ENCODE measurements around the gene VPS16.

VPS16 gene

GRCh38 chr20:2840138-2840966, at the start of gene VPS16, which contains the start of gene PCED1A:
Gene VPS16, plus strand, starts transcription at chr20:2840745. Its CDS starts 30 bp downstream, at chr20:2840775.
Gene PCED1A, minus strand, starts transcription at chr20:2840655. Its CDS starts 743 bp downstream, at chr20:2839912.
- DNase-seq: peak; percentile 85

GRCh38 chr20:2793471-2793870, 47.1 kb upstream of the VPS16 start:
- no peak for DNase-seq

GRCh38 chr20:2794202-2794748, 46.3 kb upstream of the VPS16 start:
- no peak for DNase-seq

GRCh38 chr20:2794866-2795447, 45.6 kb upstream of the VPS16 start:
- no peak for DNase-seq

- no peak for DNase-seq
These were observed 45.1 kb upstream of the VPS16 start for GRCh38 chr20:2795451-2795850.

- DNase-seq: no peak
These were observed 44.4 kb upstream of the VPS16 start for GRCh38 chr20:2796011-2796660.

DNA sequence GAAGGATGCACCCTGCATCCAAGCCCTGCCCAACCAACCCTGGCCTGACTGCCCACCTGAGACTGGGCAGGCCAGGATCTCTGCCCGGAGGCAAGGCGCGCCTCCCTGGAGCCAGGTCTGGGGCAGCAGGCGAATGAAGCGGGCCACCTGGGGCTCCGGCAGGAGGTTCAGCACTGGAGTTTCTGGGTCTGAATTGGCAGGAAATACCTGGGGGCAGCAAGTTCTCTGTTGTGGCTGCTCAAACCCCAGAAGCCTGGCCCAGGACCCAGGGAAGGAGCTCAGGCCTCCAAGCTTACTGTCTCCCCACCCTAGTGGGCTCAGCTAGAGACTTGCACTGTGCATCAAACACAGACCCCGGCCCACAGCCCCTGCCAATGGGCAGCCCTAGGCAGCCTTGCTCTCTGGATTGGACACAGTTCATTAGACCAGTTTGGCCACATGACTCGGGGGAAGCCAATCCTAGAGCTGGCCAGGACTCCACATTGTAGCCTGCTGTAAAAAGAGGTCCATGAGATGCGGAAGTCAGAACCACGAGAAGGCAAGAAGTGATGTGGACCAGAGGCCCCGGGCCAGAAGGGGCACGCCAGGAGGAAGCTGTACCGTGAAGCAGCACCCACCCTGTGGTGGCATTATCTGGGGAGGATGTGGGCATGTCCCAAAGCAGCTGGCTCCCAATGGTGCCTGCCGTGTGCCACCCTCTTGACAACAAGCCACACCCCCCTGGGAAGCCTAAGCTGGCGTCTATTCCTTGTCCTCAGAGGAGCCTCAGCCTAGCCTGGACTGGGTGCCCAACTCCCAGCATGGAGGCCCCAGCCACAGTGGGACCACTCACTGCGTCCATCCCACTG, 43.2 kb upstream of the VPS16 start:
- no peak for DNase-seq

DNA sequence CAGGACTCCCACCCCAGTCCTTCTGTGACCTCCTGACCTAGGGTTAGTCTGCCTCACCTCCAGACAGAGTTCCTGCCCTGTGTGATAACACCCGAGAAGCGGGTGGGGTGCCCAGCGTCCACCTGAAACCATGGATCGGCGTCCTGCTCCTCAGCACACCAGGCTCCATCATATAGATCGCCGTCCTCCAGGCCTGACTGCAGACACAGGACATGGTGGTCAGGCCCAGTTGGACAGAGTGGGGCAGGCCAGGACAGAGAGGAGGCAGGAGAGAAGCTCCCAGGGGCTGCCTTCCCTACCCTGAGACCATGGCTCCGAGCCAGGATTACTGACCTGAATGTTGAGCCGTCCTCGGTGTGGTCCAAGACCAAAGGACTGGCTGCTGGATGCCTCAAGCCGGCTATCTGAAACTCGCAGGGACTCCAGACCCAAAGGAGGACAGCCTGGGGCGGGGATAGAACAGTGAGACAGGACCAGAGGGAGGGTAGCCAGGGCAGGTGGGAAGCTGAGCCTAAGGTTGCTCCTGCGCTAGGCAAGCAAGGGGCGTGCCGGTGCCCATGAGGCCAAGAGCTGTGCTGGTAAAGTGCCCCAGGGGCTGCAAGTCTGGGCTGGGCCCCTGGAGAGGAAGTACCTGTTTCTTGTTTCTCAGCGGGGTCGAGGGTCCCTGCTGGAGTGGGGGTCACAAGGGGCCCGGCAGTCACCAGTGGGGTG, 42.3 kb upstream of the VPS16 start:
- no peak for DNase-seq

DNA sequence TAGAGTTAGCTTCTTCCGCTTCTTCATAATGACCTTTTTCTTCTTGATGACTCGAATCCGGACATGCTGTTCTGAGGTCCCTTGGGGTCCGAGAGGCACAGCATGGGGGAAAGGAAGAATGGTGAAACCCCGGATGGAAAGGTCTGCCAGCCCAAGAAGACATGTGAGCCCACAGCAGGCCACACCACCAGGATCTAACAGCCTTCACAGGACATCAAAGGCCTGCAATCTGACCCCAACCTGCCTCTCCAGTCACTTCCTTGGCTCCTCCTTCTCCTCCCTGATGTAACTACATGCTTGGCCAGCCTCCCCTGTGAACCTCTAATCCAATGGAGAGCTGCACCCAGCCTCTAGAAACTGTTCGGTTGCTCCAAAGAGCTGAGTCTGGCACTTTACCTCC, 41.7 kb upstream of the VPS16 start:
- no peak for DNase-seq

DNA sequence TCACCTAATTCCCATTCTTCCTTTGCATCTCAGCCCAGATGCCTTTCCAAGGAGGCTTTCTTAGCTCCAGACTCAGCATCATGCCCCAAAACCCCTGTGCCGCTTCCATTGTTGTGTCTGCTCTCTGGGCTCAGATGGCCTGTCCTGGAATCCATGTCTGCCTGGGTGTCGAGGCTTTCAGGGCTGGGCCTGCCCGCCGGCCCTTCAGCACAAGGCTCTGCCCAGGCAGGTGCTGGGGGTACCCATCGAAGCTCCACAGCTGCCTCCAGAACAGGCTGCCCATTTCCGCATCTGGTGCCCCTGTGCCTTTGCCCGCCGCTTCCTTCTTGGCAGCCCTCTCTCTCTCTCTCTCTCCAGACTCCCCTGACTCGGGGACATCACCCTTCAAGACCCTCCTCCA, 41.3 kb upstream of the VPS16 start:
- no peak for DNase-seq

GRCh38 chr20:2799688-2800520, 40.6 kb upstream of the VPS16 start:
- no peak for DNase-seq

DNA sequence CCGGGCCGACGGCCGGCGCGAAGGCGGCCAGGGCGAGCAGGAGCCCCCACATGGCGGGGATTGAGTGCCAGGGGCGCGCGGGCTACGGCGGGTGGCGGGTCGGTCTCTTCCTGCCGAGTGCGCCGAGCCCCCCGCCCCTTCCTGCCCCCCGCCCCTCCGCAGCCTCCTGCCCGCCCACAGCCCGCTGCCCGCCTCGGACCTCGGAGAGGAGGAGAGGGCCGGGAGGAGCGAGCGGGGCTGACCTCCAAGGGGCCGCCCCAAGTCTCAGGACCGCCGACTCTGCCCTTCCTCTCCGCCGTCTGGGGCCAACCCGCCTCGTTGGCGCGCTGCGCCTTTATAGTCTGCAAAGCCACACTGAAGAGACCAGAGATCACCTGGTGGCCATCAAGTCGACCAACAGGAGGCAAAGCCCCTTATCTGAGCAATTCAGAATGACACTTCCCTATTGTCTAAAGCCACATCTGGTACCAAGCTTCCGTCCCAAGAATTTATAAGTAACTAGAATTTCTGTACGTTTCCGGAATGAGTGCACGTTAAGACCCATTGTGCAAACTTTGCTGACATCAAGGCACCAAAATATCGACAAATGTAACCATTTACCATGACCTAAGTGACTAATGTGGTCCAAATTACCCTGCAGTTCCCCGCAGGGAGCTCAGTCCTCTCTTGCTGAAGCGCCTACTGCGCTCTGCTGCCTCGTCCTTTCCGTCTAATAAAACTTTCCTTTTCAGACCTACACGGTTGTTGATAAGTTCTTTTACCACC, 39.8 kb upstream of the VPS16 start, which contains the start of gene CPXM1:
Gene CPXM1 (minus strand): TSS at position 107 of the 765 bp plus-strand sequence. CDS start 55 bp downstream, at position 52.
- no peak for DNase-seq

GRCh38 chr20:2801286-2801728, 39.2 kb upstream of the VPS16 start:
- no peak for DNase-seq

DNA sequence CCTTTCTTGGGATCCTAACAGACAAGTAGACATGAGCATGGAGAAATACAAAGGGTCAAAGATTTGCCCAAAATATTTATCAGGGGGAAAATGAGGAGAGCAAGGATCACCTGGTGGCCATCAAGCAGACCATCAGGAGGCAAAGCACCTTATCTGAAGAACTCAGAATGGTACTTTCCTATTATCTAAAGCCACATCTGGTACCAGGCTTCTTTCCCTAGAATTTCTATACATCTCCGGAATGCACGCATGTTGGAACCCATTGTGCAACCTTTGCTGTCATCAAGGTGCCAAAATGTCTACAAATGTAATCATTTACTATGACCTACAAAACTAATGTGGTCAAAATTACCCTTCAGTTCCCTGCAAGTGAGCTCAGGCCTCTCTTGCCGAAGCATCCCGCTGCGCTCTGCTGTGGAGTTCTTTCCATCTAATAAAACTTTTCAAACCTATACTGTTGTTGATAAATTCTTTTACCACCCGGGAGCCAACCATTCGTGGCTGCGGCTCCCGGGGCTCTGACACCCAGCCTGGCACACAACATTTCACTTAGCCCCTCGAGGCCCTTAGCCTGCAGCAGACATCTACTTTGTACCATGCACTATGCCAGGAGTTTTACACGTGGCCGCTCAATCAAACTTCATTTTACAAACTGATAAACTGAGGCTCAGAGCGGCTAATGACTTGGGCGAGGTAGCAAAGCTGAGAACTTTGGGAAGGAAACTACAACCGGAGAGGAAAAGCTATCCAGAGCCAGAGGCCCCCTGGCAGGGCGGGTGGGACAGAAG, 36.3 kb upstream of the VPS16 start:
- DNase-seq: no peak

- no peak for DNase-seq
These were observed 35.5 kb upstream of the VPS16 start for GRCh38 chr20:2804852-2805688.

DNA sequence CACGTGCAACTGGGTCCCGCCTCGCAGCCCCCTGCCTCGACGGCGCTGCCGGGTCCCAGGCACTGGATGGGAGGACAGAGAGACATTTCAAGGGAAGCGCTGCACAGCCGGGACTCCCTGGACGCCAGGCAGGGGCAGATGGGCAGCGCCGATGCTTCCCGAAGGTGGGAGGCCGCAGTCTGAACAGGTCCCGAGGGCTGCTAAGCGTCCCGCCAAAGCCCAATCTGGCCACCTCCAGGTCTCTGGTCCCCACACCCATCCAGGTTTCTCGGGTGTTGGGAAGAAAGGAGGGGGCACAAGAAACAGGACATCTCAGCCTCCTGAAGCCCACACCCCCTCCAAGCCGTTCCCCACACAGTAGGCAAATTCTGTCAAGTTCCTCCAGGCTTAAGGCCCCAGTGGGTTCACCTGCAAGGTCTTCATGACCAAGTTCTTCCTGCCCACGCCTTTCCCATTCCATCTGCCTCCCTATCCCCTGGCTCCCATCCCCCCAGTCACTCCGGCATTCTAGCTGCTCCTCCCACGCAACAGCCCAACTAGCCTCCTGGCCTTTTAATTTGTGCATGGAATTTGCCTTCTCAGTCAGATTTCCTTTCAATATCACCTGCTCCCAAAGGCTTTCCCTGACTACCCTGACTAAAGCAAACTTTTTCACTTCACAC, 34.7 kb upstream of the VPS16 start:
- no peak for DNase-seq

GRCh38 chr20:2806351-2806701, 34.2 kb upstream of the VPS16 start:
- DNase-seq: no peak

DNA sequence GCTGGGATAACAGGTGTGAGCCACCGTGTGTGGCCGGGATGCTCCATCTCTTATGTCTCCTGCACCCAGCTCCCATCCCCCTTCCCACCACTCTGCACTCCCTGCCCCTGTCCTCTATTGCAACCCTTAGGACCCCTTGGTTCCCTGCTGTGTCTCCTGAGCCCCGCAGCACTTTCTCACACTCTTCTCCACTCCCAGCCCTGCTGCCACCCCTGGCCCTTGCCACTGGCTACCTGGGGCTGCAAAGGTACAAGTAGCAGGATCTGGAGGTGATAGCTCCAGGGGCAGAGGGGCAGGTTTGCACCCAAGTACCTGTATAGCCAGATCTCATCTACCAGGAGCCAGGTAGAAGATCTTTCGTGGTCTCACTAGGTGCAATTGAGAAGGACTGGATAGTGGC, 33.5 kb upstream of the VPS16 start:
- DNase-seq: no peak

Data from activated CD4-positive, alpha-beta T cell treated with anti-CD3 and anti-CD28 coated beads, Interleukin-2, amount 50 U/mL, for 1 hour (primary cell).